Left hindlimb (tissue), 1 donor: ENCODE data around the gene ELAC1.
A peak's percentile ranks its signal among the peaks of the same experiment; 100 is the strongest.
"Not testable (repeated sequence)": the region's sequence is repeated elsewhere in the genome, so short reads cannot be mapped to it uniquely, and the experiment has no call there.

Experiments
- DNase-seq: peaks from one replicate; pipeline ENCODE4 v3.0.0-alpha.2; 2018

The ELAC1 gene

GRCh38 chr18:50967714-50968661 is at the start of gene ELAC1:
TSS of gene ELAC1 (plus strand) at chr18:50968040. CDS start at chr18:50974405, 6,365 bp downstream.
- DNase-seq: peak; percentile 85

DNA sequence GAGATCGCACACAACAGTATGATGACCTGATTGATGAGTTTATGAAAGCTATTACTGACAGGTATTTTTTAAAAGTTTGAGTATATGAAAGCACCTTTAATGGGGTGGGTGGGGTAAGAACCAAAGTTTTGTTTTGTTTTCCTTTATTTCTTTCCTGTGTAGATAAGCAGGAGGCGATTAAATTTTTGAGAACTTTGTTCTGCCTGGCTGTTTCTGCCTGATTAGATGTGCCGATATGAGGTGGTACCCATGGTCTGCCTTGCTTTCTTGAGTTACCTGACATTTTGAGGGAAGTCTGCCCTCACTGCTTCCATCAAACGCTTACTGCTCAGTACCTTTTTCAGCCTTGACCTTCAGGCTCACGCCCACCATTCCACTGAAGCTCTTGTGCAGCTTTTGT is 49.7 kb upstream of the ELAC1 start:
- DNase-seq: no peak

DNA sequence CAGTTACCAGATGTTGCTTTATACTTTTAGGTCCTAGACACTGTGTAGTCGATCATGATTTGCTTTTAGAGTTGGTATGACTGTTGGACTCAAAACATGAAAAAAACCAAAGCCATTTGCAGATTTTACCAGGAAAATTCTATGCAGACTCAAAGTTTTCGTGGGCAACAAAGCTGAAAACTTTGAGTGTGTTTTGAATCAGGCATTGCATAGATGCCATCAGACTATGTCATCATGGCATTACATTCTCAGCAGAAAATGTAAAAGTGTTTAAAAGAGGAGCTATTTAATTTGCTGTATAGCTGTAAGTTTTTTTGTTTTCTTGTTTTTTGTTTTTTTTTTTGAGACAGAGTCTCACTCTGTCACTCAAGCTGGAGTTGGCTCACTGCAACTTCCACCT is 43.5 kb upstream of the ELAC1 start:
- DNase-seq: no peak

- no peak for DNase-seq
Measured at GRCh38 chr18:50926521-50926920, 41.3 kb upstream of the ELAC1 start.

- no peak for DNase-seq
Measured at GRCh38 chr18:50928551-50928950, 39.3 kb upstream of the ELAC1 start.

DNA sequence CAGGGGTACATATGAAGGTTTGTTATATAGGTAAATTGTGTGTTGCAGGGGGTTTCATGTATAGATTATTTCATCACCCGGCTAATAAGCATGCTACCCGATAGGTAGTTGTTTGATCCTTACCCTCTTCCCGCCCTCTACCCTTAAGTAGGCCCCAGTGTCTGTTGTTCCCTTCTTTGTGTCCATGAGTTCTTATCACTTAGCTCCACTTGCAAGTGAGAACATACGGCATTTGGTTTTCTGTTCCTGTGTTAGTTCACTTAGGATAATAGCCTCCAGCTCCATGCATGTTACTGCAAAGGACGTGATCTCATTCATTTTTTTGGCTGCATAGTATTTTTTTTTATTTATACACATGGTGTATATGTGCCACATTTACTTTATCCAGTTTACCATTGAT is 34.2 kb upstream of the ELAC1 start:
- no peak for DNase-seq

DNA sequence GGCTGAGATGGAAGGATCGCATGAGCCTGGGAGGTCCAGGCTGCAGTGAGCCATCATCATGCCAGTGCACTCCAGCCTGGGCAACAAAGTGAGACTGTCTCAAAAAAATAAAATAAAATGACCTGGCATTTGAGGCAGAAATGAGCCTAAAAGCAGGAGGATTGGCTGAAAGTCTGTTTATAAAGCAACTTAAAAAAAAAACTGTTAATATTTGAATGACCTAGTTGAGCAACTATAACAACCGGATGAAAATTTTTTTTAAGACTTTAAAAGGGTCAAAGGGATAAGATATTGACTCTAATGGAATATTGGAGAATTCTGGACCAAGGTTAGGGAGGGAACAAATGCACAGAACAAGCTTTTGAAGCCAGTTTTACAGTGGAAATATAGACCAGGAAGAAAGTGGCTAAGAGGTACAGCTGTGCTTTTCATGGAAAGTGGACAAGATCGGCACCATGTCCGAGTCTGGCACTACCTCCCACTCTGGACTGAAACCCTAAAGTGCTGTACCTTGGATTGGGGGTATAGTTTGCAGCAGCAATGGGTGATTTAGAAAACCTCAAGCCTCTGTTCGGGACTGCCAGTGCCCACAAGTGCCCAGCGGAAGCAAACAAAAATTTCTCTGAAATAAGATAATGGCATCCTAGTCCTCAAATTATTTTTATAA is 33.2 kb upstream of the ELAC1 start:
- DNase-seq: no peak

DNA sequence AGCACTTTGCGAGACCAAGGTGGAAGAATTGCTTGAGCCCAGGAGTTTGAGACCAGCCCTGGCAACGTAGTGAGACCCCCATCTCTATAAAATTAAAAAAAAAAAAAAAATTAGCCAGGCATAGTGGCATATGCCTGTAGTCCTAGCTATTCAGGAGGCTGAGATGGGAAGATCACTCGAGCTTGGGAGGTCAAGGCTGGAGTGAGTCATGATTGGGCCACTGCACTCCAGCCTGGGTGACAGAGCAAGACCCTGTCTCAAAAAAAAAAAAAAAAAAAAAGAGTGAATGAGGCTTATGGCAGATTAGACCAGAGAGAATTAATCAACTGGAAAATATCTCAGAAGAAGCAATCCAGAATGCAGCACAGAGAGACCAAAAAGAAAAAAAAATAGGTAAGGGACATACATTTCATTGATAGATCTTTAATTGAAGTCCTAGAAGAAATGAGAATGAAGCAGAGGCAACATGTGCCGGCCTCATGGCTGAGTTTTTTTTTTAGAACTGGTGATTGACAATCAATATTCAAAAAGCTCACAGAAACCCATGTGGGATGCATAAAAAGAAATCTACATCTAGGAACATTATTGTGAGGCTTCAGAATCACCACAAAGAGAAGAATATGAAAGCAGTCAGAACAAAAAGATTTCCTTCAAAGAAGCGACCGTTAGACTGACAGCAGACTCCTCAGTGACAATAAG is 32.2 kb upstream of the ELAC1 start:
- no peak for DNase-seq

GRCh38 chr18:50937183-50937582 is 30.7 kb upstream of the ELAC1 start:
- no peak for DNase-seq

DNA sequence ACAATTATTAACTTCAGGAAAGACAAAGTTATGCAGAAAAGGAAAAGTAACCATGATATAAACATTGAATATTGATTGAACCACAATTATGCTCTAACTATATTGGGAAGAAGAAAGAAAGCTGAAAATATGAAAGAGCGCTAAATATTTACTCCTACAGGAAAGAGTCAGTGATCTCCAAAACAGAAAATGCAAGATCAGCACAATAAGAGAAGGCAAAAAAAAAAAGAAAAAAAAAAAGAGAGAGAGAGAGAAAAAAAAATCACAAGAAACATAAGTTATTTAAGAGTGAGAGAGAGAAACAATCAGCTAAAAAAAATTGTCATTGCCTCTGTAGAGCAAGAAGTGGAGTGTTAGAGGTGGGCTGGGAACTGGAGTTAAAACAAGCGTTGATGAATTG is 28.9 kb upstream of the ELAC1 start:
- no peak for DNase-seq

DNA sequence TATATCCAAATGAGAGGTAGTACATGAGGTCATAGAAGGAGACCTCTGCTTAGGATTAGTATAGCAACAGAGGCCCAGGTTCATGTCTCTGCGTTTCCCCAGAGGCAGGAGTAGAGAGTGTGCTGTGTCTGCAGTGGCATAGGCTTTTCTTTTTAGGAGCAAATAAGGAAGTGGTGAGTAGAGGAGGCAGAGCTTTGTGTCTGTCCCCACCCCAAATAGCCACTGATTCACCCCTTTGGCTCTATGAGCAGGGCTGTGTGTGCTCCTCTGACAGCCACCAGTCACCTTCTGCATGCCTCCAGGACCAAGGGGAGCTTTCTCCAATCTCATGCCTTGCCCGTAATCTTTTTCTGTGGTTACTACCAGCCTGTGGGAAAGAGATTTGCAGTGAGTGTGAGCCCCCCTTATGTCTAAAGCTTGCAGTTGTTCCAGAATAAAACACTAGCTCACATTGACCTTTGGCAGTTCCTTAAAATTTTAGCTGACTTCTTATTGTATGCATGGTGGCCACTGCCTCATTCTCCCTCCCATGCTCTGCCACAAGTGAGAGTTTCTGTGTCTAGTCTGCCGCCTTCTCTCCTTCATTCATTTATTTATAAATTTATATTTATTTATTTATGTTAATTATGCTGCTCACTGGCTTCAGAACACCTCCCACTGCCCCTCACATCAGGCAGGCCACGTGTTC is 23.5 kb upstream of the ELAC1 start:
- no peak for DNase-seq

DNA sequence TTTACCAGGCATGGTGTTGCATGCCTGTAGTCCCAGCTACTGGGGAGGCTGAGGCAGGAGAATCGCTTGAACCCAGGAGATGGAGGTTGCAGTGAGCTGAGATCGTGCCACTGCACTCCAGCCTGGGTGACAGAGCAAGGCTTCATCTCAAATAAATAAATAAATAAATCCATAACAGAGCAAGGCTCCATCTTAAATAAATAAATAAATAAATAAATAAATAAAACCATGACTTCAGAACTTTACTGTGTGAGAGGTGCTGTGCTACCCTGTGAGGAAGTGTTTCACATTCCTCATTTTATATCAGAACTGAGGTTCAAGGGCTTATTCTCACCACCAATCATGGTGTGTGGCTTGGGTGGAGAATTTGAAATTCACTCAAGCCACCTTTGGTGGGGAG is 21.9 kb upstream of the ELAC1 start:
- not testable (repeated sequence) for DNase-seq

DNA sequence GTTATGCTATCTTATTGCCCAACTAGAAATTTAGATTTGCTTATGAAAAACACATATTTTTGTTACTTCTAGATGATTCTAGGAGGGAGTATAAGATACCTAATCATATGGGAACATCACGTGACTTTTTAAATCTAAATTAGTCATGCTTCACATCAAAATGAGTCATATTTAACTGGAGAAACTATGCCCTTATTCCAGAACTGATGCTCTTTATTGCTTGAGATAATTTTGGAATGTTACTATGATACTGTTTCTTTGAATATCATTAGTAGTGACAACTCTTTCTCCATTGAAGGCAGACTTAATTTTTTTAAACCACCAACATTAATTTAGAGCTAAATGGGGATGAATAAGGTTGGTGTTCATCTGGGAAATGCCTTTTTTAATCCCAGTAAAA is 19.9 kb upstream of the ELAC1 start:
- DNase-seq: no peak

GRCh38 chr18:50949185-50949584 is 18.7 kb upstream of the ELAC1 start:
- no peak for DNase-seq

DNA sequence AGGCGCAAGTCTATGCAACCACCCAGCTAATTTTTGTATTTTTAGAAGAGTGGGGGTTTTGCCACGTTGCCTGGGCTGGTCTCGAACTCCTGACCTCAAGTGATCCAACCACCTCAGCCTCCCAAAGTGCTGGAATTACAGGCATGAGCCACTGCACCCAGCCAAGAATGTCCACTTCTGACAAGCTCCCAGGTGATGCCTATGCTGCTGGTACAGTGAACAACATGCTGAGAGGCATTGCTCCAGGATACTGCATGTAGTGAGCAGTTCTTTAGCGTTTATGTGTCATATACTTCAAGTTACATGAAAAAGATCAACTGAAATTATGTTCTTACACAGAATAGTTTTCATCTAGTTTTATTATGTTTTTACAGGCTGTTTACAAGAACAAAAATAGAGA is 17.2 kb upstream of the ELAC1 start:
- DNase-seq: no peak

- DNase-seq: no peak
Measured at GRCh38 chr18:50953822-50954221, 14.0 kb upstream of the ELAC1 start.

GRCh38 chr18:50955253-50955652 is 12.6 kb upstream of the ELAC1 start:
- DNase-seq: no peak

GRCh38 chr18:50956116-50956515 is 11.7 kb upstream of the ELAC1 start:
- DNase-seq: no peak

DNA sequence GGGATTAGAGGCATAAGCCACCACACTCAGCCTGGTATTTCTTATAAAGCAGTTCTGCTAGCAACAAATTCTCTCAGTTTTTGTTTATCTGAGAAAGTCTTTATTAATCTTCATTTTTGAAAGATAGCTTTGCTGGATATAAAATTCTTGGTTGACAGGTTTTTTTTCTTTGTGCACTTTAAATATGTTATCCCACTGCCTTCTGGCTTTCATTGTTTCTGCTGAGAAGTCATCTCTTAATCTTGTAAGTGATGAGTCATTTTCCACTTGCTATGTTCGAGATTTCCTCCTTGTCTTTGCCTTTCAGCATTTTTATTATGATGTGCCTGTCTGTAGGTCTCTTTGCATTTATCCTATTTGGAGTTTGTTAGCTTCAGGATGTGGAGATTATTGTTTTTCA is 5.9 kb upstream of the ELAC1 start:
- no peak for DNase-seq

DNA sequence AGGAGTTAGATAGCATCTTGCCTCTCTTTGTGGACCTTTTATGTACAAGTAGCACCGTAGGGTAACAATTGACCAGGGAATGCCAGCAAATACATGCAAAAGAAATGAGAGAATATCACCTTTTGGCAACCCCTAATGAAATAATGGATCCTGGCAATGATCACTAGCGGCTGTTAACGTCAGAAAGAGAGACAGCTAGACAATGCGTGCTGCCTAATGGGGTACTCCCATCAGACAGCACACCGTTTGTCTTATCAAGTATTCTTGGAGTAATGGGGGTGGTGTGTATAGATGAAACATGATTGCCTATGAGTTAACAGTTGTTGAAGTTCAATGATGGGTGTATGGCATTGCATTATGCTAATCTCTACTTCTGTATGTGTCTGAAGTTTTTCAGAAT is 1.6 kb downstream of the ELAC1 start:
- no peak for DNase-seq

DNA sequence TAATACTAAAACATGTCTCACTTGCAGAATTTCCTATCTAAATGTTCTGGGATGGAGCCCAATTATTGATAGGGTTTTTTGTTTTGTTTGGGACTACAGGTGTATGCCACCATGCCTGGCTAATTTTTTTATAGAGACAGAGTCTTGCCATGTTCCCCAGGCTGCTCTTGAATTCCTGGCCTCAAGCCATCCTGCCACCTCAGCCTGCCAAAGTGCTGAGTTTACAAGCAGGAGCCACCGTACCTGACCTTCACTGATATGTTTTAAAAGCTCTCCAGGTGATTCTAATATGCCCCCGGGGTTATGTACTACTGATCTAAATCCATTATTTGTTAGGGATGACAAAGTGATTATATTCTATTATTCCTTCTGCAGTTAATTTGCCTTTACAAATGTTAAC is 2.2 kb downstream of the ELAC1 start:
- DNase-seq: no peak

DNA sequence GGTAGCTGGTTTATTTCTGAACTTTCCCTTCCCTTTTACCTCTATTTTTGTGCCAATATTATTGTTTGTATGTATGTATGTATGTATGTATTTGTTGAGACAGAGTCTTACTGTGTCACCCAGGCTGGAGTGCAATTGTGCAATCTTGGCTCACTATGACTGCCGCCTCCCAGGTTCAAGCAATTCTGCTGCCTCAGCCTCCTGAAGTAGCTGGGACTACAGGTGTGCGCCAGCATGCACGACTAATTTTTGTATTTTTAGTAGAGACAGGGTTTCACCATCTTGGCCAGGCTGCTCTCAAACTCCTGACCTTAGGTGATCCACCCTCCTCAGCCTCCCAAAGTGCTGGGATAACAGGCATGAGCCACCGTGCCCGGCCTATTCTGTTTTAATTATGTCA is 4.6 kb downstream of the ELAC1 start:
- DNase-seq: not testable (repeated sequence)
